ENCODE measurements around the gene ADCK1. TPM values are rescaled to one million over a fixed set of nuclear protein-coding genes. Genes with fewer than 3 reads are reported as not detected.

The ADCK1 gene
- total and polyA plus RNA-seq, 9 of the 15 experiments (the other 6 are each of a cell fraction or from before 2014, with no cell fraction given): 2.8 to 8.9 (median 4.3) TPM

DNA sequence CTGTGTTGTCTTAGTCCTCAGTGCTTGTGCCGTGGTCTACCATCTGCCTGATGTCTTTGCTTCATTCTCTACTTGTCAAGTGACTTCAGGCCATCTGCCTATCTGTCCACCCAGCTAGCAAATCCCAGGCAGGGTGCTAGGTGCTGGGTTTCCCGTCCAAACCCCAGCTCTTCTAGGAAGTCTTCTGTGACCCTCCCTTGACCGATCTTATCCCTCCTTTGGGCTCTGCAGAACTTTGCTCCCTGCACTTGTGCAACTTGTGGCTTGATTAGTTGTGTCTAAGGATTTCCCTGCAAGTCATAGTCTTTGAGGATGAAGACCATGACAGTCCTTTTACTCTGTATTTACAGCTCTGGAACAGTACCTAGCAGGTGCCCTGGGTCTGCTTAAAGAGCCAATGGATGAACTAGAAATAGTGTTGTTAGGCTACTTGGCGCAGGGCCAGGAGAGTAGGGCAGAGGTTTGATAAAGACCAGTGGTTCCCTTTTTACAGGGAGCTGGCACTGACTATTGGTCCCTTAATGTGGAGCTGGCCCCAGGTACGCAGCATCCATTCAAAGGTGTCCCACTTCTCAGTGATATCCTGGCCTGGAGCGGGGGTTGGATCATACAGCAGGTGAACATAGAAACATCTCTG lies 60.1 kb downstream of the ADCK1 start (continued):
- TF ChIP-seq, protein P1, sequence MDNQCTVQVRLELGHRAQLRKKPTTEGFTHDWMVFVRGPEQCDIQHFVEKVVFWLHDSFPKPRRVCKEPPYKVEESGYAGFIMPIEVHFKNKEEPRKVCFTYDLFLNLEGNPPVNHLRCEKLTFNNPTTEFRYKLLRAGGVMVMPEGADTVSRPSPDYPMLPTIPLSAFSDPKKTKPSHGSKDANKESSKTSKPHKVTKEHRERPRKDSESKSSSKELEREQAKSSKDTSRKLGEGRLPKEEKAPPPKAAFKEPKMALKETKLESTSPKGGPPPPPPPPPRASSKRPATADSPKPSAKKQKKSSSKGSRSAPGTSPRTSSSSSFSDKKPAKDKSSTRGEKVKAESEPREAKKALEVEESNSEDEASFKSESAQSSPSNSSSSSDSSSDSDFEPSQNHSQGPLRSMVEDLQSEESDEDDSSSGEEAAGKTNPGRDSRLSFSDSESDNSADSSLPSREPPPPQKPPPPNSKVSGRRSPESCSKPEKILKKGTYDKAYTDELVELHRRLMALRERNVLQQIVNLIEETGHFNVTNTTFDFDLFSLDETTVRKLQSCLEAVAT (IDR thresholded peaks at IDR 0.05): peak in 1 of 2 experiments; percentile 80; a peak in 2 of 4 replicates
- TF ChIP-seq ZNF316 (IDR thresholded peaks at IDR 0.05): no peak
- TF ChIP-seq ZNF707 (CRISPR knock-in tag; conservative IDR thresholded peaks at IDR 0.05): no peak
- TF ChIP-seq SMARCA4 (IDR thresholded peaks at IDR 0.05): 0 out of 2 replicates have a peak, but pooled peaks have one; percentile 18
- no peak for TF ChIP-seq ILF3 (IDR thresholded peaks at IDR 0.05; ENCODE audit: borderline replicate concordance)
- TF ChIP-seq ZNF121 (CRISPR knock-in tag; conservative IDR thresholded peaks at IDR 0.05): no peak
- TF ChIP-seq XRCC3 (IDR thresholded peaks at IDR 0.05): no peak
- no peak for TF ChIP-seq JUND (IDR thresholded peaks at IDR 0.05; ENCODE audit: borderline replicate concordance, low read depth, low read length)
- TF ChIP-seq JUND (tag; IDR thresholded peaks at IDR 0.05; ENCODE audit: borderline replicate concordance, low read depth, low read length): peak; percentile 41; the same call in 1 of the 3 replicates
- TF ChIP-seq TCF3 (CRISPR knock-in tag; IDR thresholded peaks at IDR 0.05): peak; percentile 78
- TF ChIP-seq GABPA (tag; conservative IDR thresholded peaks at IDR 0.05; ENCODE audit: low read depth): no peak
- peak; percentile 17; the same call in 1 of the 2 replicates for TF ChIP-seq SOX6 (IDR thresholded peaks at IDR 0.05)
- TF ChIP-seq BHLHE40 (IDR thresholded peaks at IDR 0.05; ENCODE audit: low read length): peak; percentile 10; the same call in 1 of the 2 replicates
- no peak for TF ChIP-seq ZBTB1 (CRISPR knock-in tag; IDR thresholded peaks at IDR 0.05; ENCODE audit: borderline replicate concordance, low read depth)
- 0 out of 4 replicates have a peak, but pooled peaks of 1 of the 2 experiments have one; percentile 12 for TF ChIP-seq NRF1 (conservative IDR thresholded peaks at IDR 0.05 in 1 of 2, IDR thresholded peaks at IDR 0.05 in 1 of 2)
- peak; percentile 84 for TF ChIP-seq ZBTB17 (CRISPR knock-in tag; IDR thresholded peaks at IDR 0.05)
- TF ChIP-seq TEAD4 (IDR thresholded peaks at IDR 0.05; ENCODE audit: low read length): peak; percentile 22; the same call in 1 of the 2 replicates
- no peak for TF ChIP-seq TEAD4 (CRISPR knock-in tag; IDR thresholded peaks at IDR 0.05; ENCODE audit: borderline replicate concordance)
- TF ChIP-seq ZNF12 (CRISPR knock-in tag; IDR thresholded peaks at IDR 0.05): no peak
- TF ChIP-seq, protein P2, sequence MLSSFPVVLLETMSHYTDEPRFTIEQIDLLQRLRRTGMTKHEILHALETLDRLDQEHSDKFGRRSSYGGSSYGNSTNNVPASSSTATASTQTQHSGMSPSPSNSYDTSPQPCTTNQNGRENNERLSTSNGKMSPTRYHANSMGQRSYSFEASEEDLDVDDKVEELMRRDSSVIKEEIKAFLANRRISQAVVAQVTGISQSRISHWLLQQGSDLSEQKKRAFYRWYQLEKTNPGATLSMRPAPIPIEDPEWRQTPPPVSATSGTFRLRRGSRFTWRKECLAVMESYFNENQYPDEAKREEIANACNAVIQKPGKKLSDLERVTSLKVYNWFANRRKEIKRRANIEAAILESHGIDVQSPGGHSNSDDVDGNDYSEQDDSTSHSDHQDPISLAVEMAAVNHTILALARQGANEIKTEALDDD (IDR thresholded peaks at IDR 0.05): 0 out of 2 replicates have a peak, but pooled peaks have one; percentile 28
- TF ChIP-seq MXD1 (CRISPR knock-in tag; IDR thresholded peaks at IDR 0.05; ENCODE audit: borderline replicate concordance, poor library complexity, severe bottlenecking): no peak
- no peak for TF ChIP-seq NR2C1 (IDR thresholded peaks at IDR 0.05)
- TF ChIP-seq NR2C1 (tag; IDR thresholded peaks at IDR 0.05): 0 out of 2 replicates have a peak, but pooled peaks have one; percentile 11
- TF ChIP-seq FOXA3 (CRISPR knock-in tag; conservative IDR thresholded peaks at IDR 0.05 in 1 of 2, IDR thresholded peaks at IDR 0.05 in 1 of 2): no peak
- peak; percentile 71 for TF ChIP-seq ARID1B (IDR thresholded peaks at IDR 0.05)
- TF ChIP-seq ATF7 (IDR thresholded peaks at IDR 0.05): no peak
- TF ChIP-seq CXXC5 (CRISPR knock-in tag; IDR thresholded peaks at IDR 0.05): 0 out of 2 replicates have a peak, but pooled peaks have one; percentile 24

Measured in K562 (cell line).